Putamen (tissue), 1 donor: Measurements from ENCODE around the gene CTSH.
A peak's percentile ranks its signal among the peaks of the same experiment; 100 is the strongest.
"Not testable (repeated sequence)": the region's sequence is repeated elsewhere in the genome, so short reads cannot be mapped to it uniquely, and the experiment has no call there.

Experiments used
- DNase-seq: peaks from one replicate; pipeline ENCODE4 v3.0.0-alpha.2; 2016; ENCODE audit warnings: low spot score

Gene CTSH

GRCh38 chr15:78921940-78922339 is 22.9 kb downstream of the CTSH start:
- DNase-seq, result no peak

GRCh38 chr15:78921517-78921916 is 23.3 kb downstream of the CTSH start:
- DNase-seq, result no peak

- DNase-seq, result no peak
Measured at GRCh38 chr15:78917888-78918287, 27.0 kb downstream of the CTSH start.

- DNase-seq, result no peak
Measured at GRCh38 chr15:78916088-78916487, 28.8 kb downstream of the CTSH start.

GRCh38 chr15:78915341-78916087 is 29.3 kb downstream of the CTSH start:
- peak; percentile 58 for DNase-seq

GRCh38 chr15:78914027-78914764 is 30.6 kb downstream of the CTSH start:
- no peak for DNase-seq

- no peak for DNase-seq
Measured at GRCh38 chr15:78913012-78913411, 31.8 kb downstream of the CTSH start.

GRCh38 chr15:78912316-78912715 is 32.5 kb downstream of the CTSH start:
- no peak for DNase-seq

GRCh38 chr15:78910271-78910670 is 34.6 kb downstream of the CTSH start:
- no peak for DNase-seq

- no peak for DNase-seq
Measured at GRCh38 chr15:78909791-78910228, 35.0 kb downstream of the CTSH start.

GRCh38 chr15:78909160-78909695 is 35.6 kb downstream of the CTSH start:
- DNase-seq, result no peak

- DNase-seq, result no peak
Measured at GRCh38 chr15:78907577-78907976, 37.3 kb downstream of the CTSH start.

- no peak for DNase-seq
Measured at GRCh38 chr15:78906316-78906620, 38.6 kb downstream of the CTSH start.

GRCh38 chr15:78904599-78905358 is 40.1 kb downstream of the CTSH start:
- DNase-seq, result no peak

- not testable (repeated sequence) for DNase-seq
Measured at GRCh38 chr15:78902281-78903032, 42.4 kb downstream of the CTSH start.

GRCh38 chr15:78900819-78901533 is 43.9 kb downstream of the CTSH start:
- DNase-seq, result not testable (repeated sequence)

- no peak for DNase-seq
Measured at GRCh38 chr15:78898540-78898939, 46.3 kb downstream of the CTSH start.

- no peak for DNase-seq
Measured at GRCh38 chr15:78895471-78895870, 49.4 kb downstream of the CTSH start.

- no peak for DNase-seq
Measured at GRCh38 chr15:78893538-78893937, 51.3 kb downstream of the CTSH start.

- no peak for DNase-seq
Measured at GRCh38 chr15:78889000-78889399, 55.8 kb downstream of the CTSH start.

- no peak for DNase-seq
Measured at GRCh38 chr15:78881681-78882080, 63.2 kb downstream of the CTSH start.
